GM18505 (cell line): ENCODE results near the gene TMEM52B.

ENCODE experiments used
- ATAC-seq: cut with Tn5 transposase; IDR thresholded peaks from one replicate; pipeline ENCODE4 v1.9.1; 2021; ENCODE audit not compliant: unreplicated experiment
- POLR2A ChIP-seq: IDR thresholded peaks from 4 replicates; pipeline ENCODE4 v1.6.1; 2011; ENCODE audit warnings: borderline replicate concordance; ENCODE audit not compliant: insufficient read depth, insufficient read length; ENCODE audit errors: extremely low read depth

TMEM52B gene

DNA sequence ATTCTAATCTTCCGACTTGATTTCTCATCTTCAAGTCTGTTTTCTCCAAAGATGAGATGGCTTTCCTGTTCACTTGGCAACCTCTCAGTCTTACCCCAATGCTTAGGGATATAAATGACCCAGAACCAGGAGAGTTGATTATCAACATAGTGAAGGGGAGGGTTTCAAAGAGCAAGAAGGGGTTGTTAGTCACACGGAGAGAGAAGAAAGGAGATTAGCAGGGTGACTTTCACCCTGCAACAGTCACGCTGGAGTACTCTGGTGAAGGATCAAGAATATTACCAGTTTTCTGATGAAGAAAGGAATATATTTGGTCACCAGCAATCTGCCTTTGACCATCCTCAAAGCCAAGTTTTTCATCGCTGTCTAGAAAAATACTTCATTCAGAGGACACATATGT is at the start of gene TMEM52B:
Gene TMEM52B, plus strand, starts transcription at position 212 of the 400 bp plus-strand sequence. CDS start 543 bp downstream, outside the sequence.
- no peak for ATAC-seq
- no peak for TF ChIP-seq POLR2A

- no peak for TF ChIP-seq POLR2A
- ATAC-seq: peak; percentile 80
Measured at GRCh38 chr12:10130042-10130441, 48.8 kb upstream of the TMEM52B start, which contains the start of gene CLEC7A. Gene CLEC7A, minus strand, starts transcription at chr12:10130199. Its CDS starts 117 bp downstream, at chr12:10130082.

GRCh38 chr12:10131111-10131690 is 47.6 kb upstream of the TMEM52B start:
- TF ChIP-seq POLR2A: no peak
- ATAC-seq: no peak

- TF ChIP-seq POLR2A: no peak
- no peak for ATAC-seq
Measured at GRCh38 chr12:10132850-10133370, 45.9 kb upstream of the TMEM52B start.

GRCh38 chr12:10135126-10135525 is 43.7 kb upstream of the TMEM52B start:
- no peak for ATAC-seq
- TF ChIP-seq POLR2A: no peak

GRCh38 chr12:10136637-10137205 is 42.1 kb upstream of the TMEM52B start:
- no peak for TF ChIP-seq POLR2A
- no peak for ATAC-seq

DNA sequence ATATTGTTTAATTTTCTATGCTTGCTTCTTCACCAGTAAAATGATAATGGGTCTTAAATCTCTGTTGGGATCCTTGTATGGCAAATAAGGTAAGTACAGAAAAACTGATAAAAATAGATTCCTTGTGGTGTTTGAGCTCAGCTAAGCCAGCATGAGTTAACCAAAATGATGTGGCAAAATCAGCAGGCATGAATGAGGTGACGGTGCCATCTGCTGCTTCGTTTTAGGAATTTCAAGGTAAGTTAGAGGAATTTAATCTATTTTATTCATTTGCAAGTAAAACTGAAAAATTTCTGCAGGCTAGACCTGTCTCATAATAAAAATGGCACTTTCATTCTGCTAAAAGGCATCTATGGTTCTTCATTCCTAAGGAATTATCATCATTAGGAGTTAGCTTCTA is 38.8 kb upstream of the TMEM52B start:
- TF ChIP-seq POLR2A: no peak
- no peak for ATAC-seq

- no peak for TF ChIP-seq POLR2A
- no peak for ATAC-seq
Measured at GRCh38 chr12:10142976-10143589, 35.7 kb upstream of the TMEM52B start.

- ATAC-seq: no peak
- no peak for TF ChIP-seq POLR2A
Measured at GRCh38 chr12:10147714-10148403, 31.0 kb upstream of the TMEM52B start.

- ATAC-seq: no peak
- no peak for TF ChIP-seq POLR2A
Measured at GRCh38 chr12:10151621-10152020, 27.2 kb upstream of the TMEM52B start.

GRCh38 chr12:10153271-10154144 is 25.3 kb upstream of the TMEM52B start:
- no peak for ATAC-seq
- TF ChIP-seq POLR2A: no peak

DNA sequence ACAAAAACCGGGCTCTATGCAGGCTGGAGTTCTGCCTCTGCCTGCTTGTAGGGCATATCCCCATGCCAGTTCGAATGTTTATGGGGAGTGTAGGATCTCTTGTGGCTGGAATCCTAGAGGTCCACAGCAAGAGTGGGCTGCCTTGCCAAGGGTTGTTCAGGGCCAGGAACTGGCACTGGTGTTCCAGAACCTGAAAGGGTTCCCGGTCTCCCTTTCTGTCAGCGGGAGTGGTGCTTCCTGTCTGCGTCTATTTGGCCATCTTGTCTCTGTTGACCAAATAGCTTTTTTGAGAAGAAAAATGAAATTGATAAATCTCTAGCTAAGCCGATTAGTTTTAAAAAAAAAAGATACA is 24.7 kb upstream of the TMEM52B start:
- no peak for TF ChIP-seq POLR2A
- ATAC-seq: no peak

- ATAC-seq: no peak
- no peak for TF ChIP-seq POLR2A
Measured at GRCh38 chr12:10155966-10156365, 22.9 kb upstream of the TMEM52B start.
